ENCODE data around the gene TRMT61A. TPM values are rescaled to one million over a fixed set of nuclear protein-coding genes. Genes with fewer than 3 reads are reported as not detected.
A peak's percentile ranks its signal among the peaks of the same experiment; 100 is the strongest.

Gene TRMT61A
- total RNA-seq, 1 experiment from 2014 or later = 25.9 TPM

DNA sequence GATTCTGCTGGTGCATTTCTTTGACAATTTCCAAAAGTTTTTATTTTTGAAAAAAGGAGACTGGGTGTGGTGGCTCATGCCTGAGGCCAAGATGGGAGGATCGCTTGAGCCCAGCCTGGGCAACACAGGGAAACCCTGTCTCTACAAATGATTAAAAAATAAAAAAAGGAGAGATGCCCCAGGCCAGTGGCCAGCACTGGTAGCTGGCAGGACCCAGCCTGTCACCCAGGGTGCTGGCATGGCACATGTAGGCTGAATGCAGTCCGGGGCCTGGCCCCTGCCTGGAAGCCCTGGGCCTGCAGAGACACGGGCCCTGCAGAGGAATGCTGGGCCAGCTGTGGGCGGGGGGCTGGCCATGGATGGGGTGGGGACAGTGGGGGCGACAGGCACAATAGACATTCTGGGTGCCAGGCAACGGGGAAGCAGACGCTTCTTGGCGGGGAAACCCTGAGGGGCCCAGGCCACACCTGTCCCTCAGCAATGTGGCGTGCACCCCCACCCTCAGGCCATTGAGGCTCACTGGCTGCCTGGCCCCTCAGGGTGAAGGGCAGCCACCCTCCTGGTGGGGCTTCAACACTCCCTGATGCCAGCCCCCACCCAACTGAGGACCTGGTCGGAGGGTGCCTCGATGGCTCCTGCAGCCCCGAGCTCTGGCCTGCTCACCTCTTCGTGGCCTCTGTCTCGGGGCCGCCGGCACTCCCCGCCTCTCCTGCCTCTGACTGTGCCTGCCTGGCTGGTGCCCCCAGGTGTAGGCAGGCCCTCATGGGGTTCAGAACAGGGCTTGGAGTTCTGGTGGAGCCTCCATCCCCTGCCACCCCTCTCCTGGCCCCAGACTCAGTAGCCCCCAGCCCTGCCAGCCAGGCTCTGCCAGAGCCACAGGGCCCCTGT lies 12.1 kb downstream of the TRMT61A start:
- CTCF ChIA-PET = interaction anchor here (0.6 to 1.7 kb wide), 5 partner anchors 12 to 22 kb away, joined by 4 to 10 read pairs (median 5); partner anchors contain the start of genes CKB and TRMT61A

GRCh38 chr14:103541709-103542604 lies 13.0 kb downstream of the TRMT61A start:
- H3K4me3 Mint-ChIP-seq (ENCODE audit: low read depth, unreplicated experiment) = no peak overlapping the region
- intact Hi-C loops (cut with micrococcal nuclease; ENCODE audit: unreplicated experiment) = no loop called here
- TF ChIP-seq CTCF (IDR thresholded peaks at IDR 0.05; ENCODE audit: unreplicated experiment) = no peak
- BruUV-seq (replicated peaks) = no TSS peak
- H3K27ac Mint-ChIP-seq (ENCODE audit: unreplicated experiment) = peak overlapping the region; percentile 50
- H3K27me3 Mint-ChIP-seq (ENCODE audit: unreplicated experiment) = no peaks in the 10 kb centered on the region
- H3K36me3 Mint-ChIP-seq (ENCODE audit: insufficient read depth, unreplicated experiment) = peaks cover 28% of the 10 kb centered on the region
- no peaks in the 10 kb centered on the region for H3K4me1 Mint-ChIP-seq (ENCODE audit: low read depth, unreplicated experiment)
- no peak for DNase-seq
- H3K9me3 Mint-ChIP-seq (ENCODE audit: low read depth, unreplicated experiment) = no peaks in the 10 kb centered on the region
- CTCF ChIA-PET = interaction anchor here (1.5 kb wide), 1 partner anchor 23 kb away, joined by 4 read pairs; no protein-coding TSS in a partner anchor

More for the DNA sequence above, 12.1 kb downstream of the TRMT61A start:
- BruUV-seq (replicated peaks) = no TSS peak
- intact Hi-C loops (cut with micrococcal nuclease; ENCODE audit: unreplicated experiment) = no loop called here
- no peaks in the 10 kb centered on the region for H3K9me3 Mint-ChIP-seq (ENCODE audit: low read depth, unreplicated experiment)
- no peak for DNase-seq
- H3K27ac Mint-ChIP-seq (ENCODE audit: unreplicated experiment) = peak overlapping the region; percentile 85
- peak overlapping the region; percentile 56 for H3K4me3 Mint-ChIP-seq (ENCODE audit: low read depth, unreplicated experiment)
- H3K36me3 Mint-ChIP-seq (ENCODE audit: insufficient read depth, unreplicated experiment) = peaks cover 28% of the 10 kb centered on the region
- H3K4me1 Mint-ChIP-seq (ENCODE audit: low read depth, unreplicated experiment) = no peaks in the 10 kb centered on the region
- no peaks in the 10 kb centered on the region for H3K27me3 Mint-ChIP-seq (ENCODE audit: unreplicated experiment)
- no peak for TF ChIP-seq CTCF (IDR thresholded peaks at IDR 0.05; ENCODE audit: unreplicated experiment)

DNA sequence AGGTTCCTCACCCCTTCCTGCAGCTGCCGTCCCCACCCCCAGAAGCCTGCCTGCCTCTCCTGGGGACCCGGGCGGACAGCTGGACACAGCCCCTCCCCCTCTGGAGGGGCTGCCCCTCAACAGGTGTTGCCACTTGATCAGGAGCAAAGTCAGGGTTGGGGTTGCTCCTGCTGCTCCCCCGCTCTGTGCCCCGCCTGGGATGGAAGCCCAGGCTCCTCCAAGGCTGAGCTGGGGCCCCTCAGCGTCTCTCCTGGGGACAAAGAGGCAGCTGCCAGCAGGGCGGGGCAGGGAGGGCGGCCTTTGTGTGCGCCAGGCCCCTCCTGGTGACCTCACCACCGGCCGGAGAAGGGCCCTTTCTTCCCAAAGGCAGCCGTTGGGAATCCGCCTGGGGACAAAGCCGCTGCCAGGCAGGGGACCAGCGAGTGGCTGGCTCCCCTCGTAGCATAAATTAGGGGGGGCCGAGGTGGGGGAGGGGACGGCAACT lies 13.7 kb downstream of the TRMT61A start:
- H3K27me3 Mint-ChIP-seq (ENCODE audit: unreplicated experiment) = no peaks in the 10 kb centered on the region
- peak; percentile 50 for DNase-seq
- no peaks in the 10 kb centered on the region for H3K4me1 Mint-ChIP-seq (ENCODE audit: low read depth, unreplicated experiment)
- peaks cover 27% of the 10 kb centered on the region for H3K36me3 Mint-ChIP-seq (ENCODE audit: insufficient read depth, unreplicated experiment)
- CTCF ChIA-PET = interaction anchor here (0.5 kb wide), 1 partner anchor 14 kb away, joined by 4 read pairs; the partner anchor contains the start of gene TRMT61A
- no peak overlapping the region for H3K27ac Mint-ChIP-seq (ENCODE audit: unreplicated experiment)
- intact Hi-C loops (cut with micrococcal nuclease; ENCODE audit: unreplicated experiment) = no loop called here
- BruUV-seq (replicated peaks) = no TSS peak
- no peaks in the 10 kb centered on the region for H3K9me3 Mint-ChIP-seq (ENCODE audit: low read depth, unreplicated experiment)
- H3K4me3 Mint-ChIP-seq (ENCODE audit: low read depth, unreplicated experiment) = no peak overlapping the region
- no peak for TF ChIP-seq CTCF (IDR thresholded peaks at IDR 0.05; ENCODE audit: unreplicated experiment)

DNA sequence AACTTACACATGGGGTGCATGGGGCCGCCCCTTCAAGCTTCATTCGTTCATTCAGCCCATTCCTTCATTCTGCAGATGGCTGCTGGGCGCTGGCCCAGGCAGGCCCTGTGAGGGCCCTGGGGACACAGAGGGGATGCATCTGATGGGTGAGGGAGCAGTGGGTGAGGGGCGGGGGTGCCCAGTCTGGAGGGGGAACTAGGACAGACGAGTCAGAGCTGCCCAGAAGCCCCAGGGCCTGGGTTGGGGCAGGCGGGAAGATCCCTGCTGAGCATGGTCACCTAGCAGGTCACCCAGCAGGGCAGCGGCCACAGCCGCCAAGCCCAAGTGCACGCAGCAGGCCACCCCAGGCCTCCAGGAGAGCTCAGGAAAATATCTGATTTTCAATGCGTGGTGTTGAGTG lies 14.1 kb downstream of the TRMT61A start:
- no peak for TF ChIP-seq CTCF (IDR thresholded peaks at IDR 0.05; ENCODE audit: unreplicated experiment)
- no peaks in the 10 kb centered on the region for H3K4me1 Mint-ChIP-seq (ENCODE audit: low read depth, unreplicated experiment)
- H3K27ac Mint-ChIP-seq (ENCODE audit: unreplicated experiment) = no peak overlapping the region
- CTCF ChIA-PET = interaction anchor here (0.5 kb wide), 1 partner anchor 14 kb away, joined by 4 read pairs; the partner anchor contains the start of gene TRMT61A
- H3K27me3 Mint-ChIP-seq (ENCODE audit: unreplicated experiment) = no peaks in the 10 kb centered on the region
- no peaks in the 10 kb centered on the region for H3K9me3 Mint-ChIP-seq (ENCODE audit: low read depth, unreplicated experiment)
- H3K36me3 Mint-ChIP-seq (ENCODE audit: insufficient read depth, unreplicated experiment) = peaks cover 22% of the 10 kb centered on the region
- intact Hi-C loops (cut with micrococcal nuclease; ENCODE audit: unreplicated experiment) = no loop called here
- H3K4me3 Mint-ChIP-seq (ENCODE audit: low read depth, unreplicated experiment) = no peak overlapping the region
- no TSS peak for BruUV-seq (replicated peaks)
- DNase-seq = no peak
